ENCODE results near the gene EHHADH. TPM values are rescaled to one million over a fixed set of nuclear protein-coding genes. Genes with fewer than 3 reads are reported as not detected.

Gene EHHADH
- total RNA-seq, 1 donor from 2014 or later, result 7.8 TPM

GRCh38 chr3:185172086-185173049 lies 81.5 kb downstream of the EHHADH start:
- no peak for DNase-seq (ENCODE audit: low spot score in 2 of 2, unreplicated experiment in 2 of 2)
- no peaks in the 10 kb centered on the region for H3K36me3 Mint-ChIP-seq
- H3K9me3 Mint-ChIP-seq, result no peaks in the 10 kb centered on the region
- no peak overlapping the region for H3K4me3 Mint-ChIP-seq
- no peak for TF ChIP-seq CTCF (IDR thresholded peaks at IDR 0.05; ENCODE audit: unreplicated experiment)
- no peaks in the 10 kb centered on the region for H3K27me3 Mint-ChIP-seq (ENCODE audit: low read depth)
- no peak overlapping the region for H3K27ac Mint-ChIP-seq
- peaks cover 10% of the 10 kb centered on the region for H3K4me1 Mint-ChIP-seq

DNA sequence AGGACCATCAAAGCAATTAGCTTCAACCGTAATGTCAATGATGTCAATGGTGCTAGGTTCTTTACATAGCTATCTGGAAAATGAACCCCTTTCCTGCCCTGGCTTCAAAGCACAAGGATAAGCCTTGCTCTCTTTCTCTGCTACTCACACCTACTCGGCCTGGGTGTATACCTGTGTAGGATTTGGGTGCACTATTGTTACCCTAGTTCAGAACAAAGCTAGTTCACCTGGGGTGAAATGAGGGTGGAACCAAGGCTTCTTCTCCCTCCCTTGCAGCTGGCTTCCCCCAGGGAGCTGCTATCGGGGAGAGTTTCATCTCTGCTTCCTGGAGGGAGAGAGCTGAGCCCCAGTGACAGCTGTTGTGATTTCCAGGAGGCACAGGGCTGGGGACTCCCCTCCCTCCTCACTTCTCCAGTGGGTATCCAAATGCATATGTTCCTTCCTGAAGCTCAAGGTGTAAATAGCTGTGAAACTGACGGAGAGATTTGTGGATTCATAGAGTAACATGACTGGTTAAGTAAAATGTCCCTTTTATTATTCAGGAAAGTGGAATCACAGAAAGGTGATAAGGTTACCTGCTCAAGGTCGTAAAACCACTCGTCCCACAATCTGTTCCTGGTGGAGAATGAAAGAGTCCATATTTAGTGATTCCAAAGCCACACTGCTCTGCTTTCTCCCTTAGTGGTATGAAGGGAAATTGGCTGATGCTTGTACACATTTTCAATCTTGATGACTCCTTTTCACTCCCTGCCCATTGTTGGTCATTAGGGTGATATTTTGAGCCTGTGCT lies 89.2 kb downstream of the EHHADH start:
- Mint-ChIP-seq H3K9me3 (no peaks in the 10 kb centered on the region), H3K4me3 (no peak overlapping the region), H3K27ac (no peak overlapping the region), H3K36me3 (no peaks in the 10 kb centered on the region), H3K4me1 (no peaks in the 10 kb centered on the region), H3K27me3 (ENCODE audit: low read depth) (peaks cover 26% of the 10 kb centered on the region)
- TF ChIP-seq CTCF (IDR thresholded peaks at IDR 0.05; ENCODE audit: unreplicated experiment), result no peak
- no peak for DNase-seq (ENCODE audit: low spot score in 2 of 2, unreplicated experiment in 2 of 2)

DNA sequence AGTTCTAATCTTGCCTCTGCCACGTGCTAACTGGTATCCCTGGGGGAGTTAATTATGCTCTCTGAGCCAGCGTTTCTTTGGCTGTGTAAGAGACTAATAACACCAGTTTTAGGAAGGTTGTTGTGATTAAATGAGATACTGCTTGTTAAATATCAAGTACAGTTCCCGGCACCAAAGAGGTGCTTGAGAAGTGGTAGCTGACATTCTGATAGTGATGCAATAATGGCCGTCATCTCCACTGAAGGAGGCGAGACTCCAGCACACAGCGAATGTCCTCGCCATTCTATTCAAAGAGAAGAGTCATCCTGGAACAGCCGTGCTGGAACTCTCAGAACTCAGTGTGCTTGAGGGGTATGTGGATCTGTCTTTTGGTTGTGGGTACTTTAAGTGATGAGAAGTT lies 91.2 kb downstream of the EHHADH start:
- H3K9me3 Mint-ChIP-seq, result no peaks in the 10 kb centered on the region
- H3K27me3 Mint-ChIP-seq (ENCODE audit: low read depth), result peaks cover 41% of the 10 kb centered on the region
- H3K4me1 Mint-ChIP-seq, result no peaks in the 10 kb centered on the region
- TF ChIP-seq CTCF (IDR thresholded peaks at IDR 0.05; ENCODE audit: unreplicated experiment), result no peak
- H3K27ac Mint-ChIP-seq, result no peak overlapping the region
- no peaks in the 10 kb centered on the region for H3K36me3 Mint-ChIP-seq
- no peak overlapping the region for H3K4me3 Mint-ChIP-seq
- no peak for DNase-seq (ENCODE audit: low spot score in 2 of 2, unreplicated experiment in 2 of 2)

GRCh38 chr3:185161761-185162160 lies 92.1 kb downstream of the EHHADH start:
- Mint-ChIP-seq H3K36me3 (no peaks in the 10 kb centered on the region), H3K27ac (no peak overlapping the region), H3K4me3 (no peak overlapping the region), H3K4me1 (no peaks in the 10 kb centered on the region), H3K27me3 (ENCODE audit: low read depth) (peaks cover 49% of the 10 kb centered on the region), H3K9me3 (no peaks in the 10 kb centered on the region)
- no peak for DNase-seq (ENCODE audit: low spot score in 2 of 2, unreplicated experiment in 2 of 2)
- TF ChIP-seq CTCF (IDR thresholded peaks at IDR 0.05; ENCODE audit: unreplicated experiment), result no peak

DNA sequence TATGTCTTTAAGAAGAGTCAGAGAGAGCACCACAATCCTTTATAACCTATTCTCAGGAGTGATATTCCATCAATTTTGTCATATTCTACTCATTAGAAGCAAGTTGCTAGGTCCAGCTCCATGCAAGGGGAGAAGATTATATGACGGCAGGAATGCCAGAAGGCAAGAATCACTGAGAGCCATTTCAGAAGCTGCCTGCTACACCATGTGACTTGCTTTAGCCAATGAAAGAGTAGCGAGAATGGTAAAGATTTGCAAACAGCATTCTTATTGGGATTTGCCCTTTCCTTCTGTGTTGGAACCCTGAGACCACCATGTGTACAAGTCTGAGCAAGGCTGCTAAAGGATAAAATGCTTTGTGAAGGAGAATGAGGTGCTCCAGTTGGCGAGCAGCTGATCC lies 96.5 kb downstream of the EHHADH start:
- Mint-ChIP-seq H3K27me3 (ENCODE audit: low read depth) (peaks cover 52% of the 10 kb centered on the region), H3K27ac (no peak overlapping the region), H3K36me3 (no peaks in the 10 kb centered on the region), H3K9me3 (no peaks in the 10 kb centered on the region), H3K4me3 (no peak overlapping the region), H3K4me1 (peaks cover 2% of the 10 kb centered on the region)
- no peak for TF ChIP-seq CTCF (IDR thresholded peaks at IDR 0.05; ENCODE audit: unreplicated experiment)
- DNase-seq (ENCODE audit: low spot score in 2 of 2, unreplicated experiment in 2 of 2), result no peak

All from mesothelial cell of epicardium (in vitro differentiated cells).